Measurements from ENCODE around the gene BBOX1.

BBOX1 gene

GRCh38 chr11:27040302-27041115 lies at the start of gene BBOX1:
BBOX1 (plus strand) TSS chr11:27040815; CDS start chr11:27055431, 14,616 bp downstream.
- Histone ChIP-seq H3K27me3 (replicated peaks) (no peaks in the 10 kb centered on the region), H3K4me3 (ENCODE audit: low read depth, low read length) (no peak within 1 kb of the TSS), H3K27ac (no peak within 1 kb of the TSS), H3K36me3 (replicated peaks) (no peaks in the 10 kb centered on the region)
- TF ChIP-seq CTCF (IDR thresholded peaks at IDR 0.05; ENCODE audit: low read depth, low read length, missing control alignments) = no peak
- DNase-seq = no peak
- in situ Hi-C loops (cut with HindIII; ENCODE audit: low pct_ligation_motif_present, low sequenced_read_pairs) = no loop called here

GRCh38 chr11:26992031-26992541 lies 48.5 kb upstream of the BBOX1 start:
- no peaks in the 10 kb centered on the region for H3K36me3 ChIP-seq (replicated peaks)
- peak overlapping the region; percentile 84 for H3K27ac ChIP-seq
- no peak overlapping the region for H3K4me3 ChIP-seq (ENCODE audit: low read depth, low read length)
- TF ChIP-seq CTCF (IDR thresholded peaks at IDR 0.05; ENCODE audit: low read depth, low read length, missing control alignments) = no peak
- no peaks in the 10 kb centered on the region for H3K27me3 ChIP-seq (replicated peaks)
- peak; percentile 71 for DNase-seq
- in situ Hi-C loops (cut with HindIII; ENCODE audit: low pct_ligation_motif_present, low sequenced_read_pairs) = no loop called here

- DNase-seq = peak; percentile 54
- H3K36me3 ChIP-seq (replicated peaks) = no peaks in the 10 kb centered on the region
- peak; percentile 17 for TF ChIP-seq CTCF (IDR thresholded peaks at IDR 0.05; ENCODE audit: low read depth, low read length, missing control alignments)
- H3K27me3 ChIP-seq (replicated peaks) = no peaks in the 10 kb centered on the region
- in situ Hi-C loops (cut with HindIII; ENCODE audit: low pct_ligation_motif_present, low sequenced_read_pairs) = no loop called here
- peak within 1 kb of the TSS; percentile 81 for H3K4me3 ChIP-seq (ENCODE audit: low read depth, low read length)
- peak within 1 kb of the TSS; percentile 40 for H3K27ac ChIP-seq
Measured at GRCh38 chr11:26993965-26994457, 46.6 kb upstream of the BBOX1 start, which contains the start of gene FIBIN. FIBIN (plus strand) TSS chr11:26994112; CDS start chr11:26994527, 415 bp downstream.

- Histone ChIP-seq H3K36me3 (replicated peaks) (no peaks in the 10 kb centered on the region), H3K27me3 (replicated peaks) (no peaks in the 10 kb centered on the region), H3K27ac (no peak overlapping the region), H3K4me3 (ENCODE audit: low read depth, low read length) (peak overlapping the region; percentile 81)
- no peak for TF ChIP-seq CTCF (IDR thresholded peaks at IDR 0.05; ENCODE audit: low read depth, low read length, missing control alignments)
- in situ Hi-C loops (cut with HindIII; ENCODE audit: low pct_ligation_motif_present, low sequenced_read_pairs) = no loop called here
- DNase-seq = no peak
Measured at GRCh38 chr11:26994631-26995095, 46.0 kb upstream of the BBOX1 start.

- Histone ChIP-seq H3K36me3 (replicated peaks) (no peaks in the 10 kb centered on the region), H3K27me3 (replicated peaks) (no peaks in the 10 kb centered on the region), H3K27ac (no peak overlapping the region), H3K4me3 (ENCODE audit: low read depth, low read length) (peak overlapping the region; percentile 81)
- no peak for DNase-seq
- in situ Hi-C loops (cut with HindIII; ENCODE audit: low pct_ligation_motif_present, low sequenced_read_pairs) = no loop called here
- no peak for TF ChIP-seq CTCF (IDR thresholded peaks at IDR 0.05; ENCODE audit: low read depth, low read length, missing control alignments)
Measured at GRCh38 chr11:26995701-26996460, 44.7 kb upstream of the BBOX1 start.
